Measurements from ENCODE around the gene INPP5K.

GRCh38 chr17:1561420-1562175 lies 45.2 kb upstream of the INPP5K start:
- TF ChIP-seq, protein P1, sequence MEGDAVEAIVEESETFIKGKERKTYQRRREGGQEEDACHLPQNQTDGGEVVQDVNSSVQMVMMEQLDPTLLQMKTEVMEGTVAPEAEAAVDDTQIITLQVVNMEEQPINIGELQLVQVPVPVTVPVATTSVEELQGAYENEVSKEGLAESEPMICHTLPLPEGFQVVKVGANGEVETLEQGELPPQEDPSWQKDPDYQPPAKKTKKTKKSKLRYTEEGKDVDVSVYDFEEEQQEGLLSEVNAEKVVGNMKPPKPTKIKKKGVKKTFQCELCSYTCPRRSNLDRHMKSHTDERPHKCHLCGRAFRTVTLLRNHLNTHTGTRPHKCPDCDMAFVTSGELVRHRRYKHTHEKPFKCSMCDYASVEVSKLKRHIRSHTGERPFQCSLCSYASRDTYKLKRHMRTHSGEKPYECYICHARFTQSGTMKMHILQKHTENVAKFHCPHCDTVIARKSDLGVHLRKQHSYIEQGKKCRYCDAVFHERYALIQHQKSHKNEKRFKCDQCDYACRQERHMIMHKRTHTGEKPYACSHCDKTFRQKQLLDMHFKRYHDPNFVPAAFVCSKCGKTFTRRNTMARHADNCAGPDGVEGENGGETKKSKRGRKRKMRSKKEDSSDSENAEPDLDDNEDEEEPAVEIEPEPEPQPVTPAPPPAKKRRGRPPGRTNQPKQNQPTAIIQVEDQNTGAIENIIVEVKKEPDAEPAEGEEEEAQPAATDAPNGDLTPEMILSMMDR (IDR thresholded peaks at IDR 0.05): peak; percentile 36
- no peak for TF ChIP-seq EZH2 (IDR thresholded peaks at IDR 0.05; ENCODE audit: borderline replicate concordance, insufficient read depth, low read depth, low read length, poor library complexity, severe bottlenecking)

Measured in B cell (primary cell).